ENCODE results near the gene RAB11FIP2.

GRCh38 chr10:118003126-118003525 is 43.6 kb downstream of the RAB11FIP2 start:
- TF ChIP-seq TEAD4 (CRISPR knock-in tag; IDR thresholded peaks at IDR 0.05) (no peak), CTCF (IDR thresholded peaks at IDR 0.05) (no peak), ZNF232 (CRISPR knock-in tag; IDR thresholded peaks at IDR 0.05) (no peak), HMGXB4 (CRISPR knock-in tag; IDR thresholded peaks at IDR 0.05) (no peak), USF1 (CRISPR knock-in tag; IDR thresholded peaks at IDR 0.05) (no peak), ATF2 (CRISPR knock-in tag; IDR thresholded peaks at IDR 0.05; ENCODE audit: borderline replicate concordance, low read depth) (no peak), TCF7 (CRISPR knock-in tag; IDR thresholded peaks at IDR 0.05; ENCODE audit: low read depth) (no peak)

Measured in WTC11 (cell line).